SK-N-SH treated with all-trans-retinoic acid at 6 μM for 48 hours (cell line): Measurements from ENCODE around the gene SMG5.

ENCODE experiments used
- ARNTL ChIP-seq: fragments of 450-650 bp; formaldehyde crosslinking; IDR thresholded peaks from 2 replicates; pipeline ENCODE4 v1.5.0; 2020; ENCODE audit warnings: low read depth, mild to moderate bottlenecking, moderate library complexity, borderline replicate concordance
- BACH2 ChIP-seq: fragments of 250-450 bp; sonication (Bioruptor Pico); IDR thresholded peaks from 2 replicates; pipeline ENCODE4 v1.9.0; 2021; ENCODE audit warnings: mild to moderate bottlenecking, borderline replicate concordance
- CREB5 ChIP-seq: fragments of 250-450 bp; sonication (Bioruptor Pico); IDR thresholded peaks from 2 replicates; pipeline ENCODE4 v1.5.1; 2020; ENCODE audit warnings: low read depth, mild to moderate bottlenecking, moderate library complexity
- CSRNP3 ChIP-seq: fragments of 250-450 bp; sonication (Bioruptor Pico); IDR thresholded peaks from 2 replicates; pipeline ENCODE4 v1.5.1; 2021; ENCODE audit warnings: mild to moderate bottlenecking, moderate library complexity
- GLIS3 ChIP-seq: fragments of 250-450 bp; sonication (Bioruptor Pico); IDR thresholded peaks from 2 replicates; pipeline ENCODE4 v1.5.0; 2020; ENCODE audit warnings: mild to moderate bottlenecking, moderate library complexity
- OSR1 ChIP-seq: fragments of 250-450 bp; sonication (Bioruptor Pico); IDR thresholded peaks from 2 replicates; pipeline ENCODE4 v1.8.0; 2022; ENCODE audit warnings: moderate library complexity, mild to moderate bottlenecking, inconsistent platforms
- PATZ1 ChIP-seq: fragments of 250-450 bp; sonication (Bioruptor Pico); IDR thresholded peaks from 2 replicates; pipeline ENCODE4 v1.8.0; 2020; ENCODE audit warnings: mild to moderate bottlenecking, moderate library complexity, borderline replicate concordance
- PPARA ChIP-seq: fragments of 250-450 bp; sonication (Bioruptor Pico); IDR thresholded peaks from 2 replicates; pipeline ENCODE4 v1.5.0; 2020; ENCODE audit warnings: mild to moderate bottlenecking, borderline replicate concordance
- RARB ChIP-seq: fragments of 250-450 bp; sonication (Bioruptor Pico); IDR thresholded peaks from 2 replicates; pipeline ENCODE4 v1.8.0; 2021; ENCODE audit warnings: mild to moderate bottlenecking, moderate library complexity
- SNAI2 ChIP-seq: fragments of 250-450 bp; sonication (Bioruptor Pico); IDR thresholded peaks from 2 replicates; pipeline ENCODE4 v1.5.0; 2020; ENCODE audit warnings: mild to moderate bottlenecking, moderate library complexity
- TCF4 ChIP-seq: fragments of 250-450 bp; sonication (Bioruptor Pico); IDR thresholded peaks from 2 replicates; pipeline ENCODE4 v1.8.0; 2021; ENCODE audit warnings: mild to moderate bottlenecking, moderate library complexity, borderline replicate concordance
- TOX ChIP-seq: fragments of 250-450 bp; sonication (Bioruptor Pico); IDR thresholded peaks from 2 replicates; pipeline ENCODE4 v1.8.0; 2021; ENCODE audit warnings: mild to moderate bottlenecking, moderate library complexity, borderline replicate concordance
- ZC3H10 ChIP-seq: fragments of 250-450 bp; sonication (Bioruptor Pico); IDR thresholded peaks from 2 replicates; pipeline ENCODE4 v1.5.1; 2021; ENCODE audit warnings: mild to moderate bottlenecking, moderate library complexity
- ZFP30 ChIP-seq: fragments of 450-650 bp; formaldehyde crosslinking; IDR thresholded peaks from 2 replicates; pipeline ENCODE4 v1.5.0; 2022; ENCODE audit warnings: mild to moderate bottlenecking, moderate library complexity

GRCh38 chr1:156213644-156213966, 69.0 kb downstream of the SMG5 start:
- TF ChIP-seq PATZ1 (no peak), BACH2 (CRISPR knock-in tag) (no peak), CSRNP3 (no peak), TCF4 (no peak), TOX (no peak), ZFP30 (CRISPR knock-in tag) (no peak), OSR1 (CRISPR knock-in tag) (no peak), ARNTL (CRISPR knock-in tag) (no peak), CREB5 (CRISPR knock-in tag) (no peak), RARB (CRISPR knock-in tag) (no peak), SNAI2 (CRISPR knock-in tag) (no peak), PPARA (CRISPR knock-in tag) (no peak), GLIS3 (no peak), ZC3H10 (no peak)
